ENCODE results near the gene MRC2. TPM values are rescaled to one million over a fixed set of nuclear protein-coding genes. Genes with fewer than 3 reads are reported as not detected.

Gene MRC2
- total and polyA plus RNA-seq, 9 of the 15 experiments (the other 6 are each of a cell fraction or from before 2014, with no cell fraction given): 0.28 to 11.5 (median 6.6) TPM

- FAIRE-seq: no peak
- Histone ChIP-seq H3K4me3 (peak overlapping the region; percentile 58), H3K9ac (ENCODE audit: insufficient read depth in 1 of 2, low read depth in 2 of 2, low read length in 2 of 2) (peak overlapping the region; percentile 53 to 82; a peak in 3 of 4 replicates), H3K79me2 (ENCODE audit: control insufficient read depth, insufficient read depth, low read length) (no peaks in the 10 kb centered on the region), H3K9me3 (replicated peaks; ENCODE audit: control insufficient read depth, insufficient read depth, low read depth, low read length) (no peaks in the 10 kb centered on the region), H3K27me3 (ENCODE audit: control insufficient read depth in 2 of 2, insufficient read depth in 2 of 2, low read length in 2 of 2) (peaks cover 8 to 29% of the 10 kb centered on the region in 2 experiments; a peak in 3 of 5 replicates), H3K4me1 (replicated peaks in 1 of 2; ENCODE audit: control insufficient read depth in 2 of 2, insufficient read depth in 2 of 2, low read length in 2 of 2) (peaks cover 4 to 21% of the 10 kb centered on the region in 2 experiments; a peak in 4 of 5 replicates), H3K9me1 (ENCODE audit: control insufficient read depth, insufficient read depth, low read length) (no peaks in the 10 kb centered on the region), H3K27ac (ENCODE audit: extremely low read depth, low read depth, low read length) (no peak overlapping the region), H3K4me2 (ENCODE audit: insufficient read depth, low read length) (peak overlapping the region; percentile 75), H4K20me1 (replicated peaks; ENCODE audit: control insufficient read depth, insufficient read depth, low read length) (no peaks in the 10 kb centered on the region), H2AFZ (ENCODE audit: low read depth, low read length) (peak overlapping the region; percentile 91), H3K36me3 (ENCODE audit: control insufficient read depth, insufficient read depth, low read length) (no peaks in the 10 kb centered on the region)
- in situ Hi-C loops (cut with MboI) (loop anchor here (25.0 kb wide), 1 partner anchor 259 kb away; the partner anchor contains the start of gene TANC2), intact Hi-C loops (cut with micrococcal nuclease) (loop anchor here (5.0 kb wide), 1 partner anchor 704 kb away; no protein-coding TSS in a partner anchor)
- DNase-seq (ENCODE audit: extremely low read depth in 1 of 4, low spot score in 3 of 4): peak in 1 of 4 experiments; percentile 26
- CTCF ChIA-PET (ENCODE audit: low intra/inter-chr PET ratio): interaction anchor here (0.9 to 1.4 kb wide), 3 partner anchors 31 to 704 kb away, joined by 4 to 14 read pairs (median 5); no protein-coding TSS in a partner anchor
- POLR2A ChIA-PET: interaction anchor here (0.6 kb wide), 1 partner anchor 264 kb away, joined by 4 read pairs; no protein-coding TSS in a partner anchor
- no peak for TF ChIP-seq TFAM (CRISPR knock-in tag; conservative IDR thresholded peaks at IDR 0.05)
- TF ChIP-seq CBFB (CRISPR knock-in tag; IDR thresholded peaks at IDR 0.05): 0 out of 2 replicates have a peak, but pooled peaks have one; percentile 49
- ATAC-seq: peak; percentile 31
- BruUV-seq (replicated peaks): no TSS peak
- WGBS (ENCODE audit: insufficient coverage, low coverage, missing lambda C conversion rate): 13% methylated on average over 15 of the region's 16 CpGs
Measured at GRCh38 chr17:62703261-62703775, 75.8 kb downstream of the MRC2 start.

GRCh38 chr17:62703776-62704380 lies 76.4 kb downstream of the MRC2 start:
- H3K9ac ChIP-seq (ENCODE audit: insufficient read depth in 1 of 2, low read depth in 2 of 2, low read length in 2 of 2): peak overlapping the region; percentile 53 to 82; a peak in 3 of 4 replicates
- DNase-seq (ENCODE audit: extremely low read depth in 1 of 4, low spot score in 3 of 4): peak; percentile 72 to 84 (median 78)
- H3K79me2 ChIP-seq (ENCODE audit: control insufficient read depth, insufficient read depth, low read length): no peaks in the 10 kb centered on the region
- intact Hi-C loops (cut with micrococcal nuclease) (loop anchor here (1.0 to 5.0 kb wide), 2 partner anchors 264 to 703 kb away; no protein-coding TSS in a partner anchor), in situ Hi-C loops (cut with MboI) (loop anchor here (25.0 kb wide), 1 partner anchor 258 kb away; the partner anchor contains the start of gene TANC2)
- 0% methylated on average over 13 of the region's 80 CpGs for WGBS (ENCODE audit: insufficient coverage, low coverage, missing lambda C conversion rate)
- H3K4me2 ChIP-seq (ENCODE audit: insufficient read depth, low read length): peak overlapping the region; percentile 75
- peak overlapping the region; percentile 91 for H2AFZ ChIP-seq (ENCODE audit: low read depth, low read length)
- no peak for FAIRE-seq
- peak overlapping the region; percentile 58 for H3K4me3 ChIP-seq
- POLR2A ChIA-PET: no interaction called here
- CTCF ChIA-PET (ENCODE audit: low intra/inter-chr PET ratio): interaction anchor here (0.9 to 1.4 kb wide), 4 partner anchors 32 to 703 kb away, joined by 4 to 14 read pairs (median 10); no protein-coding TSS in a partner anchor
- peak; percentile 96 for ATAC-seq
- H4K20me1 ChIP-seq (replicated peaks; ENCODE audit: control insufficient read depth, insufficient read depth, low read length): no peaks in the 10 kb centered on the region
- peaks cover 5% of the 10 kb centered on the region; the same call in 1 of the 2 replicates for H3K9me3 ChIP-seq (replicated peaks; ENCODE audit: control insufficient read depth, insufficient read depth, low read depth, low read length)
- H3K27ac ChIP-seq (ENCODE audit: extremely low read depth, low read depth, low read length): peak overlapping the region; percentile 36; the same call in 1 of the 3 replicates
- no TSS peak for BruUV-seq (replicated peaks)
- no peaks in the 10 kb centered on the region for H3K36me3 ChIP-seq (ENCODE audit: control insufficient read depth, insufficient read depth, low read length)
- H3K27me3 ChIP-seq (ENCODE audit: control insufficient read depth in 2 of 2, insufficient read depth in 2 of 2, low read length in 2 of 2): peaks cover 8 to 29% of the 10 kb centered on the region in 2 experiments; a peak in 3 of 5 replicates
- H3K9me1 ChIP-seq (ENCODE audit: control insufficient read depth, insufficient read depth, low read length): no peaks in the 10 kb centered on the region
- peaks cover 4 to 21% of the 10 kb centered on the region in 2 experiments; a peak in 4 of 5 replicates for H3K4me1 ChIP-seq (replicated peaks in 1 of 2; ENCODE audit: control insufficient read depth in 2 of 2, insufficient read depth in 2 of 2, low read length in 2 of 2)
- TF ChIP-seq ERF (CRISPR knock-in tag; IDR thresholded peaks at IDR 0.05) (no peak), BCOR (IDR thresholded peaks at IDR 0.05) (no peak), ZNF766 (CRISPR knock-in tag; conservative IDR thresholded peaks at IDR 0.05) (no peak), MBD2 (IDR thresholded peaks at IDR 0.05; ENCODE audit: borderline replicate concordance, low read depth) (no peak), LARP7 (IDR thresholded peaks at IDR 0.05) (no peak), ZNF23 (CRISPR knock-in tag; IDR thresholded peaks at IDR 0.05) (no peak), ATF3 (IDR thresholded peaks at IDR 0.05) (no peak), ATF3 (CRISPR knock-in tag; conservative IDR thresholded peaks at IDR 0.05) (no peak), EZH2 (IDR thresholded peaks at IDR 0.05; ENCODE audit: borderline replicate concordance, low read depth, low read length) (no peak), CREM (IDR thresholded peaks at IDR 0.05; ENCODE audit: low read depth) (no peak), ZKSCAN3 (CRISPR knock-in tag; IDR thresholded peaks at IDR 0.05) (no peak)

All from K562 (cell line).